Chondrocyte (in vitro differentiated cells): ENCODE results near the gene MRPL34. TPM values are rescaled to one million over a fixed set of nuclear protein-coding genes. Genes with fewer than 3 reads are reported as not detected.

ENCODE experiments used
- DNase-seq: peaks from one replicate; pipeline ENCODE4 v3.0.0; 2021; ENCODE audit warnings: mixed read lengths, low spot score
- H3K27ac Mint-ChIP-seq: one replicate; pipeline ENCODE4 v1.8.0; 2021; ENCODE audit warnings: mild to moderate bottlenecking, moderate library complexity, mixed read lengths; ENCODE audit not compliant: unreplicated experiment
- H3K27me3 Mint-ChIP-seq: 2 replicates; pipeline ENCODE4 v1.8.0; 2021; ENCODE audit warnings: low read depth, mixed read lengths
- H3K36me3 Mint-ChIP-seq: 2 replicates; pipeline ENCODE4 v1.8.0; 2021; ENCODE audit warnings: low read depth, mixed read lengths
- H3K4me1 Mint-ChIP-seq: 2 replicates; pipeline ENCODE4 v1.8.0; 2021; ENCODE audit warnings: low read depth, mild to moderate bottlenecking, mixed read lengths
- H3K4me3 Mint-ChIP-seq: one replicate; pipeline ENCODE4 v1.8.0; 2021; ENCODE audit warnings: mild to moderate bottlenecking, moderate library complexity, mixed read lengths; ENCODE audit not compliant: unreplicated experiment
- H3K9me3 Mint-ChIP-seq: 2 replicates; pipeline ENCODE4 v1.8.0; 2021; ENCODE audit warnings: low read depth, mixed read lengths
- CTCF ChIP-seq: fragments of 200-600 bp; sonication (generic); IDR thresholded peaks from 2 replicates; pipeline ENCODE4 v1.5.0; 2021; ENCODE audit warnings: antibody characterized with exemption, mild to moderate bottlenecking, moderate library complexity
- total RNA-seq: library from RNA; stranded (reverse); gene quantifications from 3 replicates; pipeline ENCODE4 v1.2.1, GENCODE V29; 2021

Gene MRPL34
- total RNA-seq, 1 donor from 2014 or later = 56.6 TPM

GRCh38 chr19:17281391-17282304 is 24.0 kb upstream of the MRPL34 start, which contains the start of gene ANKLE1:
TSS of gene ANKLE1 (plus strand) at chr19:17281901. CDS start at chr19:17281921, 20 bp downstream.
- no peaks in the 10 kb centered on the region for H3K9me3 Mint-ChIP-seq
- H3K4me3 Mint-ChIP-seq = peak within 1 kb of the TSS; percentile 62
- peaks cover 9% of the 10 kb centered on the region for H3K4me1 Mint-ChIP-seq
- H3K27ac Mint-ChIP-seq = no peak within 1 kb of the TSS
- no peak for TF ChIP-seq CTCF
- no peak for DNase-seq
- H3K36me3 Mint-ChIP-seq = peaks cover 7% of the 10 kb centered on the region
- H3K27me3 Mint-ChIP-seq = no peaks in the 10 kb centered on the region

- DNase-seq = peak; percentile 89
- Mint-ChIP-seq H3K27ac (no peak overlapping the region), H3K36me3 (peaks cover 2% of the 10 kb centered on the region), H3K4me3 (peak overlapping the region; percentile 62), H3K9me3 (no peaks in the 10 kb centered on the region), H3K27me3 (no peaks in the 10 kb centered on the region), H3K4me1 (peaks cover 9% of the 10 kb centered on the region)
- TF ChIP-seq CTCF = peak; percentile 94
These were observed 23.1 kb upstream of the MRPL34 start for GRCh38 chr19:17282488-17283125.

GRCh38 chr19:17283504-17283996 is 22.1 kb upstream of the MRPL34 start:
- no peak for TF ChIP-seq CTCF
- no peaks in the 10 kb centered on the region for H3K9me3 Mint-ChIP-seq
- H3K4me1 Mint-ChIP-seq = peaks cover 9% of the 10 kb centered on the region
- H3K27ac Mint-ChIP-seq = no peak overlapping the region
- H3K36me3 Mint-ChIP-seq = peaks cover 2% of the 10 kb centered on the region
- no peak for DNase-seq
- H3K27me3 Mint-ChIP-seq = no peaks in the 10 kb centered on the region
- H3K4me3 Mint-ChIP-seq = no peak overlapping the region

GRCh38 chr19:17285415-17286135 is 20.1 kb upstream of the MRPL34 start:
- Mint-ChIP-seq H3K27me3 (no peaks in the 10 kb centered on the region), H3K27ac (no peak overlapping the region), H3K9me3 (no peaks in the 10 kb centered on the region), H3K36me3 (no peaks in the 10 kb centered on the region), H3K4me1 (peaks cover 12% of the 10 kb centered on the region), H3K4me3 (no peak overlapping the region)
- no peak for TF ChIP-seq CTCF
- DNase-seq = no peak

- TF ChIP-seq CTCF = no peak
- no peak for DNase-seq
- Mint-ChIP-seq H3K27ac (no peak overlapping the region), H3K36me3 (no peaks in the 10 kb centered on the region), H3K9me3 (no peaks in the 10 kb centered on the region), H3K27me3 (no peaks in the 10 kb centered on the region), H3K4me1 (peaks cover 10% of the 10 kb centered on the region), H3K4me3 (no peak overlapping the region)
These were observed 19.4 kb upstream of the MRPL34 start for GRCh38 chr19:17286263-17286662.
